Loucy (cell line): ENCODE measurements around the gene ACSF2.

Experiments used
- EZH2phosphoT487 ChIP-seq: fragments of 200-600 bp; IDR thresholded peaks from 2 replicates; pipeline ENCODE4 v1.6.1; 2018; ENCODE audit warnings: antibody characterized with exemption, mild to moderate bottlenecking, moderate library complexity, borderline replicate concordance
- TF ChIP-seq, protein P1 (sequence below): fragments of 200-600 bp; sonication (generic); conservative IDR thresholded peaks from 2 replicates; pipeline ENCODE4 v1.5.1; 2014; ENCODE audit warnings: mild to moderate bottlenecking, antibody characterized with exemption, low read length

GRCh38 chr17:50426472-50426782 is 409 bp downstream of the ACSF2 start:
- TF ChIP-seq, protein P1, sequence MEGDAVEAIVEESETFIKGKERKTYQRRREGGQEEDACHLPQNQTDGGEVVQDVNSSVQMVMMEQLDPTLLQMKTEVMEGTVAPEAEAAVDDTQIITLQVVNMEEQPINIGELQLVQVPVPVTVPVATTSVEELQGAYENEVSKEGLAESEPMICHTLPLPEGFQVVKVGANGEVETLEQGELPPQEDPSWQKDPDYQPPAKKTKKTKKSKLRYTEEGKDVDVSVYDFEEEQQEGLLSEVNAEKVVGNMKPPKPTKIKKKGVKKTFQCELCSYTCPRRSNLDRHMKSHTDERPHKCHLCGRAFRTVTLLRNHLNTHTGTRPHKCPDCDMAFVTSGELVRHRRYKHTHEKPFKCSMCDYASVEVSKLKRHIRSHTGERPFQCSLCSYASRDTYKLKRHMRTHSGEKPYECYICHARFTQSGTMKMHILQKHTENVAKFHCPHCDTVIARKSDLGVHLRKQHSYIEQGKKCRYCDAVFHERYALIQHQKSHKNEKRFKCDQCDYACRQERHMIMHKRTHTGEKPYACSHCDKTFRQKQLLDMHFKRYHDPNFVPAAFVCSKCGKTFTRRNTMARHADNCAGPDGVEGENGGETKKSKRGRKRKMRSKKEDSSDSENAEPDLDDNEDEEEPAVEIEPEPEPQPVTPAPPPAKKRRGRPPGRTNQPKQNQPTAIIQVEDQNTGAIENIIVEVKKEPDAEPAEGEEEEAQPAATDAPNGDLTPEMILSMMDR: no peak
- no peak for TF ChIP-seq EZH2phosphoT487
